H1 (cell line): ENCODE data around the gene DMXL1. TPM values are rescaled to one million over a fixed set of nuclear protein-coding genes. Genes with fewer than 3 reads are reported as not detected.

Experiments
- CTCF ChIA-PET: fragments of 300-600 bp; sonication (Branson Sonifier 250); formaldehyde crosslinking; loops from one replicate; lab custom pipeline; 2021; ENCODE audit not compliant: partially characterized antibody; lab: Charles Lee
- POLR2A ChIA-PET: fragments of 300-600 bp; sonication (Branson Sonifier 250); formaldehyde crosslinking; loops from one replicate; lab custom pipeline; 2021; ENCODE audit warnings: inconsistent platforms; ENCODE audit not compliant: partially characterized antibody; lab: Charles Lee
- DNase-seq, 2 experiments: peaks; one replicate each; pipeline versions ENCODE4 v3.0.0 to v3.0.0-alpha.2; 2010 to 2022; ENCODE audit warnings: low spot score in 2 of 2, low read depth in 1 of 2, mixed read lengths in 1 of 2
- FAIRE-seq: peaks from 2 replicates; lab custom pipeline; 2011; peaks lifted over from hg19 to GRCh38; lab: Jason Lieb, UNC
- H2AFZ ChIP-seq: 2 replicates; pipeline ENCODE4 v1.8.1; 2012; ENCODE audit warnings: low read length, inconsistent platforms
- H2AK5ac ChIP-seq: 2 replicates; pipeline ENCODE4 v1.6.1; 2013; ENCODE audit warnings: low read depth, low read length
- H2BK120ac ChIP-seq: replicated peaks from 2 replicates; pipeline ENCODE3; 2013; ENCODE audit warnings: low read depth, low read length, inconsistent platforms
- H2BK12ac ChIP-seq: 2 replicates; pipeline ENCODE4 v1.6.1; 2013; ENCODE audit warnings: low read depth, low read length
- H2BK15ac ChIP-seq: 2 replicates; pipeline ENCODE4 v1.6.1; 2013; ENCODE audit warnings: low read length
- H2BK20ac ChIP-seq: 2 replicates; pipeline ENCODE4 v1.6.1; 2013; ENCODE audit warnings: low read length
- H2BK5ac ChIP-seq: 2 replicates; pipeline ENCODE4 v1.6.1; 2013; ENCODE audit warnings: low read depth, low read length
- H3K14ac ChIP-seq: 2 replicates; pipeline ENCODE4 v1.6.1; 2013; ENCODE audit warnings: inconsistent platforms; ENCODE audit not compliant: insufficient read length
- H3K18ac ChIP-seq: 2 replicates; pipeline ENCODE4 v1.6.1; 2013; ENCODE audit warnings: low read length; ENCODE audit errors: extremely low read depth
- H3K23ac ChIP-seq: 2 replicates; pipeline ENCODE4 v1.6.1; 2013; ENCODE audit warnings: inconsistent platforms; ENCODE audit not compliant: insufficient read length
- H3K23me2 ChIP-seq: 2 replicates; pipeline ENCODE4 v1.6.1; 2013; ENCODE audit warnings: low read depth, low read length
- H3K27ac ChIP-seq: 2 replicates; pipeline ENCODE4 v1.6.1; 2011; ENCODE audit warnings: low read depth, low read length, inconsistent platforms
- H3K27me3 ChIP-seq, 4 experiments: replicated peaks in 1 of 4; 1 replicate in 1 of 4; 2 replicates in 3 of 4; pipeline versions ENCODE4 v1.6.1 to v1.8.1; 2011 to 2013; ENCODE audit warnings: low read length in 3 of 4, mild to moderate bottlenecking in 3 of 4, inconsistent platforms in 2 of 4, mixed read lengths in 2 of 4, moderate library complexity in 1 of 4; ENCODE audit not compliant: control insufficient read depth in 3 of 4, insufficient read depth in 3 of 4; ENCODE audit errors: extremely low read depth in 1 of 4
- H3K36me3 ChIP-seq, 4 experiments: 2 replicates each; pipeline versions ENCODE4 v1.6.1 to v1.8.1; 2011 to 2013; ENCODE audit warnings: mild to moderate bottlenecking in 4 of 4, low read length in 3 of 4, moderate library complexity in 2 of 4, control low read depth in 1 of 4, inconsistent platforms in 1 of 4; ENCODE audit not compliant: insufficient read depth in 4 of 4, control insufficient read depth in 2 of 4
- H3K4ac ChIP-seq: replicated peaks from 2 replicates; pipeline ENCODE3; 2013; ENCODE audit warnings: low read length, low read depth, mixed read lengths, inconsistent platforms; ENCODE audit not compliant: insufficient read length
- H3K4me1 ChIP-seq, 4 experiments: replicated peaks in 1 of 4; 1 replicate in 1 of 4; 2 replicates in 3 of 4; pipeline versions ENCODE4 v1.6.1 to v1.8.1; 2011 to 2013; ENCODE audit warnings: low read length in 3 of 4, inconsistent platforms in 2 of 4, mixed read lengths in 1 of 4; ENCODE audit not compliant: insufficient read depth in 4 of 4, control insufficient read depth in 3 of 4
- H3K4me2 ChIP-seq, 2 experiments: 2 replicates each; pipeline versions ENCODE4 v1.6.1 to v1.8.1; 2011 to 2013; ENCODE audit warnings: low read depth in 2 of 2, low read length in 2 of 2, control low read depth in 1 of 2, inconsistent platforms in 1 of 2, mild to moderate bottlenecking in 1 of 2; ENCODE audit not compliant: insufficient read depth in 1 of 2
- H3K4me3 ChIP-seq, 4 experiments: fragments of 200-600, 300-600 bp in 1 of 4; sonication (generic), shearing (Covaris generic), sonication (Bioruptor Twin) in 1 of 4; 2 replicates each; pipeline versions ENCODE4 v1.5.1 to v1.8.1; 2011 to 2016; ENCODE audit warnings: low read length in 4 of 4, low read depth in 3 of 4, control low read depth in 2 of 4, inconsistent platforms in 2 of 4, mild to moderate bottlenecking in 2 of 4, mixed read lengths in 1 of 4, moderate library complexity in 1 of 4; ENCODE audit not compliant: insufficient read depth in 2 of 4; ENCODE audit errors: extremely low read depth in 1 of 4
- H3K56ac ChIP-seq: replicated peaks from 2 replicates; pipeline ENCODE3; 2013; ENCODE audit warnings: low read depth, mild to moderate bottlenecking, mixed read lengths, low read length, inconsistent platforms; ENCODE audit not compliant: insufficient read length
- H3K79me1 ChIP-seq: 2 replicates; pipeline ENCODE4 v1.6.1; 2013; ENCODE audit warnings: low read depth, low read length, control low read depth
- H3K79me2 ChIP-seq, 2 experiments: 2 replicates each; pipeline versions ENCODE4 v1.6.1 to v1.8.1; 2012 to 2013; ENCODE audit warnings: low read length in 2 of 2, mild to moderate bottlenecking in 2 of 2, inconsistent platforms in 1 of 2; ENCODE audit not compliant: insufficient read depth in 2 of 2, control insufficient read depth in 1 of 2
- H3K9ac ChIP-seq, 4 experiments: replicated peaks in 1 of 4; 1 replicate in 1 of 4; 2 replicates in 3 of 4; pipeline versions ENCODE4 v1.6.1 to v1.8.1; 2011 to 2013; ENCODE audit warnings: low read depth in 3 of 4, low read length in 3 of 4, control low read depth in 2 of 4, mild to moderate bottlenecking in 2 of 4, moderate library complexity in 2 of 4, inconsistent platforms in 1 of 4; ENCODE audit errors: extremely low read depth in 1 of 4
- H3K9me3 ChIP-seq, 2 experiments: 2 replicates each; pipeline versions ENCODE4 v1.6.1 to v1.8.1; 2012 to 2013; ENCODE audit warnings: mild to moderate bottlenecking in 2 of 2, moderate library complexity in 2 of 2, control low read depth in 1 of 2, inconsistent platforms in 1 of 2, low read depth in 1 of 2, low read length in 1 of 2, mixed read lengths in 1 of 2; ENCODE audit not compliant: insufficient read depth in 2 of 2
- H4K20me1 ChIP-seq, 2 experiments: replicated peaks in 1 of 2; 2 replicates each; pipeline versions ENCODE3 to v1.8.1; 2011 to 2013; ENCODE audit warnings: inconsistent platforms in 2 of 2, low read length in 2 of 2, mild to moderate bottlenecking in 1 of 2; ENCODE audit not compliant: insufficient read depth in 2 of 2, control insufficient read depth in 1 of 2
- H4K5ac ChIP-seq: 2 replicates; pipeline ENCODE4 v1.6.1; 2013; ENCODE audit warnings: low read length, low read depth, mixed read lengths, inconsistent platforms; ENCODE audit not compliant: insufficient read length
- H4K8ac ChIP-seq: 2 replicates; pipeline ENCODE4 v1.8.0; 2013; ENCODE audit warnings: mild to moderate bottlenecking, moderate library complexity, low read length, inconsistent platforms; ENCODE audit not compliant: insufficient read depth; ENCODE audit errors: extremely low read depth
- H4K91ac ChIP-seq: replicated peaks from 2 replicates; pipeline ENCODE3; 2013; ENCODE audit warnings: low read length, mixed read lengths, inconsistent platforms; ENCODE audit not compliant: insufficient read length
- WGBS, 2 experiments: shearing (Covaris generic) in 1 of 2; methylation state at CpG; one replicate each; pipeline versions ENCODE4 v1.1.6 to v1.1.7; 2013 to 2015; ENCODE audit warnings: low lambda C conversion rate in 2 of 2, mixed read lengths in 2 of 2, inconsistent platforms in 1 of 2, low coverage in 1 of 2, missing lambda C conversion rate in 1 of 2; ENCODE audit not compliant: insufficient replicate concordance in 2 of 2, insufficient coverage in 1 of 2, insufficient read length in 1 of 2; ENCODE audit errors: extremely low coverage in 1 of 2, missing lambda C conversion rate in 1 of 2; 5-methylcytosine and 5-hydroxymethylcytosine counted together
- polyA plus RNA-seq, 7 experiments: library from polyadenylated mRNA; depleted of rRNA in 3 of 7; stranded (reverse) in 5 of 7; unstranded in 2 of 7; fragments of >200 nt in 5 of 7; fragments of 200-250 nt in 2 of 7; gene quantifications; 1 replicate in 5 of 7; 2 replicates in 1 of 7; 4 replicates in 1 of 7; pipeline versions ENCODE4 v1.2.1 to v1.2.3, GENCODE V29; 2011 to 2013; ENCODE audit warnings: missing spikeins in 2 of 7, mixed read lengths in 2 of 7
- total RNA-seq: library from RNA; stranded (reverse); fragmentation: NEBNext Ultra II Directional; extraction: Animal tissue kit (Norgen Biotek cat#: 25700); gene quantifications from 2 replicates; pipeline ENCODE4 v1.2.1, GENCODE V29; 2021

The DMXL1 gene
- total and polyA plus RNA-seq, 2 of the 8 experiments (the other 6 are each of a cell fraction or from before 2014, with no cell fraction given): 10.1 to 43.9 TPM

DNA sequence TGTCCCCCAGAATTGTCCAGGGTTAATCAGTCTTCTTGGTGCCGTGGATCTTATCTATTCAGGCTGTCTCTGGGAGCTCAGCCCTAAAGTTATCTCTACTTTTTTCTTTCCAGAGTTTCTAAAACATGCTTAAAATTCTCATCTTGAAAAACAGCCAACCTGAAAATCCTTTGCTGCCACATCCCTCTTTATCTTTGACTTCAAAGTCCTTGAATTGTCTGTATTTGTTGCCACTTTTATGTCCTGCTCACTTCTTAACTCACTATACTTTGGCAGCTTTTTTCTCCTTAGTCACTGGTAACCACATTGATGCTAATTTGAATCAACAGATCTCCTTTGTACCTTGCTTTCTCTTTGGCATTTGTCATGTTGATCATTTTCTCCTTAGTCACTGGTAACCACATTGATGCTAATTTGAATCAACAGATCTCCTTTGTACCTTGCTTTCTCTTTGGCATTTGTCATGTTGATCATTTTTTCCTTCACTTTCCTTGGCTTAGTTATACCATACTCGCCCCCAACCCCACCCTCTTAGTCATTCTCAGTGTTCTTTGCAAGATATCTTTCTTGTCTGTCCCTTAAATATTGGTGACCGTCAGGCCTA is 8.5 kb downstream of the DMXL1 start:
- no peak overlapping the region for H3K4ac ChIP-seq
- H3K4me2 ChIP-seq: peak overlapping the region; percentile 53 to 77
- peak overlapping the region; percentile 0 for H2BK120ac ChIP-seq
- peak overlapping the region; percentile 53 for H4K91ac ChIP-seq
- H3K4me3 ChIP-seq: peak overlapping the region in 2 of 4 experiments; percentile 12 to 40; a peak in 3 of 8 replicates
- H2BK20ac ChIP-seq: peak overlapping the region; percentile 67; the same call in 1 of the 2 replicates
- H2BK12ac ChIP-seq: peak overlapping the region; percentile 95; the same call in 1 of the 2 replicates
- H4K8ac ChIP-seq: no peak overlapping the region
- peaks cover 6 to 86% of the 10 kb centered on the region in 2 experiments; a peak in 3 of 4 replicates for H3K79me2 ChIP-seq
- H4K5ac ChIP-seq: no peak overlapping the region
- H2BK15ac ChIP-seq: no peak overlapping the region
- no peaks in the 10 kb centered on the region for H4K20me1 ChIP-seq
- no peak overlapping the region for H3K14ac ChIP-seq
- FAIRE-seq: peak; percentile 100
- 24% methylated on average over 3 of the region's 3 CpGs; no CpG with 5 or more reads in 1 of the 2 experiments for WGBS, 2 experiments
- H3K27me3 ChIP-seq: no peaks in the 10 kb centered on the region
- peaks cover 8 to 26% (median 12%) of the 10 kb centered on the region in 4 experiments for H3K4me1 ChIP-seq
- CTCF ChIA-PET: interaction anchor here (0.9 to 1.6 kb wide), 2 partner anchors 12 to 58 kb away, joined by 3 to 4 read pairs; no protein-coding TSS in a partner anchor
- peak overlapping the region; percentile 94 for H2BK5ac ChIP-seq
- H3K23me2 ChIP-seq: no peaks in the 10 kb centered on the region
- peak overlapping the region; percentile 0 for H3K56ac ChIP-seq
- peak overlapping the region; percentile 82 for H3K27ac ChIP-seq
- H3K36me3 ChIP-seq: no peaks in the 10 kb centered on the region
- H3K9me3 ChIP-seq: no peaks in the 10 kb centered on the region
- H2AFZ ChIP-seq: no peak overlapping the region
- DNase-seq: peak in 1 of 2 experiments; percentile 46
- H3K79me1 ChIP-seq: no peaks in the 10 kb centered on the region
- peak overlapping the region in 3 of 4 experiments; percentile 21 to 55 (median 33); a peak in 5 of 7 replicates for H3K9ac ChIP-seq
- H2AK5ac ChIP-seq: peak overlapping the region; percentile 96; the same call in 1 of the 2 replicates
- POLR2A ChIA-PET: interaction anchor here (0.7 to 3.4 kb wide), 10 partner anchors 9 to 373 kb away, joined by 3 to 44 read pairs (median 4); partner anchors contain the start of genes DMXL1, DTWD2 and HSD17B4
- no peak overlapping the region for H3K23ac ChIP-seq
- H3K18ac ChIP-seq: peak overlapping the region; percentile 95
